PC-3 (cell line): ENCODE measurements around the gene CELF1. TPM values are rescaled to one million over a fixed set of nuclear protein-coding genes. Genes with fewer than 3 reads are reported as not detected.

Experiments
- ATAC-seq: fragments of 200-7000 bp; cut with Tn5 transposase; 2 replicates; pipeline ENCODE4 v1.9.1; 2020; ENCODE audit warnings: mild to moderate bottlenecking, moderate library complexity
- BruUV-seq: library from RNA; stranded (reverse); fragments of 400-500 nt; replicated peaks from 2 replicates; lab custom pipeline; 2021; lab: Mats Ljungman, UMichigan
- CTCF ChIA-PET: fragments of 300-600 bp; sonication (Branson Sonifier 250); formaldehyde crosslinking; loops from one replicate; lab custom pipeline; 2022; ENCODE audit warnings: antibody characterized with exemption; lab: Charles Lee
- POLR2A ChIA-PET: fragments of 300-600 bp; sonication (Branson Sonifier 250); formaldehyde crosslinking; loops from one replicate; lab custom pipeline; 2022; ENCODE audit warnings: antibody characterized with exemption; ENCODE audit not compliant: unreplicated experiment; lab: Charles Lee
- DNase-seq: peaks from one replicate; pipeline ENCODE4 v3.0.0-alpha.2; 2015
- H2AFZ ChIP-seq: fragments of 300-600 bp; sonication (generic); 2 replicates; pipeline ENCODE4 v1.6.0; 2016; ENCODE audit warnings: antibody characterized with exemption, low read length
- H3F3A ChIP-seq: fragments of 300-600 bp; sonication (generic); one replicate; pipeline ENCODE4 v1.6.0; 2017; ENCODE audit warnings: antibody characterized with exemption, low read length, control low read depth, mild to moderate bottlenecking; ENCODE audit not compliant: unreplicated experiment
- H3K27ac ChIP-seq: fragments of 300-600 bp; sonication (generic); 2 replicates; pipeline ENCODE4 v1.5.1; 2016; ENCODE audit warnings: mild to moderate bottlenecking, low read length
- H3K27me3 ChIP-seq: fragments of 300-600 bp; sonication (generic); 2 replicates; pipeline ENCODE4 v1.6.1; 2016; ENCODE audit warnings: low read length, mixed read lengths
- H3K36me3 ChIP-seq: fragments of 300-600 bp; sonication (generic); 2 replicates; pipeline ENCODE4 v1.6.1; 2016; ENCODE audit warnings: low read depth, mixed run types, low read length, mixed read lengths
- H3K4me1 ChIP-seq: fragments of 300-600 bp; sonication (generic); 2 replicates; pipeline ENCODE4 v1.5.1; 2016; ENCODE audit warnings: low read length; ENCODE audit not compliant: insufficient read depth
- H3K4me2 ChIP-seq: fragments of 300-600 bp; sonication (generic); 2 replicates; pipeline ENCODE4 v1.6.0; 2016; ENCODE audit warnings: low read length
- H3K4me3 ChIP-seq: fragments of 300-600 bp; sonication (generic); 2 replicates; pipeline ENCODE4 v1.5.1; 2016; ENCODE audit warnings: mild to moderate bottlenecking, low read length, mixed read lengths
- H3K79me2 ChIP-seq: fragments of 300-600 bp; sonication (generic); 2 replicates; pipeline ENCODE4 v1.6.1; 2017; ENCODE audit warnings: low read length, mixed read lengths
- H3K9ac ChIP-seq: fragments of 300-600 bp; sonication (generic); 2 replicates; pipeline ENCODE4 v1.6.0; 2016; ENCODE audit warnings: mild to moderate bottlenecking, low read length
- H3K9me2 ChIP-seq: fragments of 300-600 bp; sonication (generic); replicated peaks from 2 replicates; pipeline ENCODE4 v1.6.1; 2016; ENCODE audit warnings: mixed run types, low read length, mixed read lengths
- H3K9me3 ChIP-seq: fragments of 300-600 bp; sonication (generic); 2 replicates; pipeline ENCODE4 v1.6.1; 2016; ENCODE audit warnings: low read length, mixed read lengths
- H4K20me1 ChIP-seq: fragments of 300-600 bp; sonication (generic); 2 replicates; pipeline ENCODE4 v1.6.1; 2016; ENCODE audit warnings: low read length, mixed read lengths
- EZH2 ChIP-seq: fragments of 300-600 bp; sonication (generic); IDR thresholded peaks from one replicate; pipeline ENCODE4 v1.6.1; 2017; ENCODE audit warnings: antibody characterized with exemption, mild to moderate bottlenecking, low read length; ENCODE audit not compliant: unreplicated experiment
- EZH2phosphoT487 ChIP-seq: fragments of 300-600 bp; sonication (generic); IDR thresholded peaks from 2 replicates; pipeline ENCODE4 v1.6.1; 2018; ENCODE audit warnings: mild to moderate bottlenecking, antibody characterized with exemption, low read length, borderline replicate concordance
- intact Hi-C: fragments of 100-400 bp; cut with micrococcal nuclease; formaldehyde crosslinking; loops from 2 replicates; pipeline ENCODE4 v1.9.0; 2023
- total RNA-seq: library from RNA; depleted of rRNA; stranded (reverse); fragments of >200 nt; gene quantifications from 2 replicates; pipeline ENCODE4 v1.2.3, GENCODE V29; 2014
- TF ChIP-seq, protein P1 (sequence below): fragments of 300-600 bp; sonication (generic); conservative IDR thresholded peaks from 2 replicates; pipeline ENCODE4 v1.5.1; 2017; ENCODE audit warnings: antibody characterized with exemption, low read depth, mild to moderate bottlenecking, low read length

CELF1 gene
- total RNA-seq, 1 experiment from 2014 or later: 80.1 TPM

DNA sequence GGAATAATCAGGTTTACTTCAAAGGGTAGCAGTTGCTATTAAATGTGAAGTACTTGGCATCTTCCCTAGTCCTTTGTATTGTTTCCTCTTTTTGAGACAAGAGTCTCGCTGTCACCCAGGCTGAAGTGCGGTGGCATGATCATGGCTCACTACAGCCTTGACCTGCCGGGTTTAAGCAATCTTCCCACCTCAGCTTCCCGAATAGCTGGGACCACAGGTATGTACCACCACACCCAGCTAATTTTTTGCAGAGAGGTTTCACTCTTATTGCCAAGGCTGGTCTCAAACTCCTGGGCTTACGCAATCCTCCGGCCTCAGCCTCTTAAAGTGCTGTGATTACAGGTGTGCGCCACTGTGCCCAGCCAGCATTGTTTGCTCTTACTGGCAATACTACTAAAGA, 67.8 kb downstream of the CELF1 start:
- no peaks in the 10 kb centered on the region for H3F3A ChIP-seq
- no peaks in the 10 kb centered on the region for H3K9me2 ChIP-seq
- POLR2A ChIA-PET: no interaction called here
- intact Hi-C loops: no loop called here
- ATAC-seq (no peak), DNase-seq (no peak)
- no peak for TF ChIP-seq EZH2phosphoT487
- TF ChIP-seq, protein P1, sequence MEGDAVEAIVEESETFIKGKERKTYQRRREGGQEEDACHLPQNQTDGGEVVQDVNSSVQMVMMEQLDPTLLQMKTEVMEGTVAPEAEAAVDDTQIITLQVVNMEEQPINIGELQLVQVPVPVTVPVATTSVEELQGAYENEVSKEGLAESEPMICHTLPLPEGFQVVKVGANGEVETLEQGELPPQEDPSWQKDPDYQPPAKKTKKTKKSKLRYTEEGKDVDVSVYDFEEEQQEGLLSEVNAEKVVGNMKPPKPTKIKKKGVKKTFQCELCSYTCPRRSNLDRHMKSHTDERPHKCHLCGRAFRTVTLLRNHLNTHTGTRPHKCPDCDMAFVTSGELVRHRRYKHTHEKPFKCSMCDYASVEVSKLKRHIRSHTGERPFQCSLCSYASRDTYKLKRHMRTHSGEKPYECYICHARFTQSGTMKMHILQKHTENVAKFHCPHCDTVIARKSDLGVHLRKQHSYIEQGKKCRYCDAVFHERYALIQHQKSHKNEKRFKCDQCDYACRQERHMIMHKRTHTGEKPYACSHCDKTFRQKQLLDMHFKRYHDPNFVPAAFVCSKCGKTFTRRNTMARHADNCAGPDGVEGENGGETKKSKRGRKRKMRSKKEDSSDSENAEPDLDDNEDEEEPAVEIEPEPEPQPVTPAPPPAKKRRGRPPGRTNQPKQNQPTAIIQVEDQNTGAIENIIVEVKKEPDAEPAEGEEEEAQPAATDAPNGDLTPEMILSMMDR: no peak
- no peak for TF ChIP-seq EZH2
- H2AFZ ChIP-seq: no peak overlapping the region
- no peaks in the 10 kb centered on the region for H3K27me3 ChIP-seq
- no peak overlapping the region for H3K27ac ChIP-seq
- H3K4me1 ChIP-seq: no peaks in the 10 kb centered on the region
- no TSS peak for BruUV-seq
- no peak overlapping the region for H3K9ac ChIP-seq
- H3K79me2 ChIP-seq: no peaks in the 10 kb centered on the region
- H3K36me3 ChIP-seq: peaks cover 53% of the 10 kb centered on the region
- no peaks in the 10 kb centered on the region for H4K20me1 ChIP-seq
- H3K9me3 ChIP-seq: no peaks in the 10 kb centered on the region
- H3K4me3 ChIP-seq: no peak overlapping the region
- CTCF ChIA-PET: no interaction called here
- no peak overlapping the region for H3K4me2 ChIP-seq

DNA sequence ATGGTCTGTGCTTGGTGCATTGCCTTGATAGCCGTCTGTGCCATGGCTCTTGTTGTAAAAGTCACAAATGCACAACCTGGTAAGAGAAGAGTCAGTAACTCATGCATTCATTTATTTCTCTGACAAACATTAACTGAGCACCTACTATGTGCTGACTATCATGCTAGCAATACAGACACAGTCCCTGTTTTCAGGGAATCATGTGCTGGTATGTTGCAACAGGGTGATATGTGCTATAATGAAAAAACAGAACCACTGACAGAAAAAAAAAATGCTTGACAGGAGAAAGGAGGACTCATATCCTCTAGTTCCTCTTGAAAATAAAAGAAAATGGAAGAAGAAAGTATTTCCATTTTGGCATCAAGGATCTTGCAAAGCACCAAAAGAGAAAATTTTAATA, 69.5 kb downstream of the CELF1 start:
- POLR2A ChIA-PET: no interaction called here
- ATAC-seq: no peak

GRCh38 chr11:47480762-47481161, 72.2 kb downstream of the CELF1 start:
- Histone ChIP-seq H3K27me3 (no peaks in the 10 kb centered on the region), H2AFZ (no peak overlapping the region), H4K20me1 (0 out of 2 replicates have a peak, but pooled peaks cover 6% of the 10 kb centered on the region), H3F3A (no peaks in the 10 kb centered on the region), H3K27ac (no peak overlapping the region), H3K9me2 (no peaks in the 10 kb centered on the region), H3K79me2 (no peaks in the 10 kb centered on the region), H3K4me1 (peaks cover 23% of the 10 kb centered on the region), H3K9ac (no peak overlapping the region), H3K9me3 (no peaks in the 10 kb centered on the region), H3K36me3 (peaks cover 65% of the 10 kb centered on the region), H3K4me3 (no peak overlapping the region), H3K4me2 (no peak overlapping the region)
- no peak for ATAC-seq
- ChIA-PET CTCF (interaction anchor here (0.5 to 0.6 kb wide), 2 partner anchors 52 to 145 kb away, joined by 5 to 14 read pairs; no protein-coding TSS in a partner anchor), POLR2A (interaction anchor here (0.6 kb wide), 1 partner anchor 1634 kb away, joined by 4 read pairs; no protein-coding TSS in a partner anchor)
- TF ChIP-seq, protein P1: no peak
- TF ChIP-seq EZH2phosphoT487: no peak
- no peak for TF ChIP-seq EZH2
- no TSS peak for BruUV-seq
- intact Hi-C loops: no loop called here
- DNase-seq: no peak

More for the DNA sequence above, 69.5 kb downstream of the CELF1 start:
- H4K20me1 ChIP-seq: no peaks in the 10 kb centered on the region
- H3K4me3 ChIP-seq: no peak overlapping the region
- no peak for DNase-seq
- H2AFZ ChIP-seq: no peak overlapping the region
- H3K9me3 ChIP-seq: no peaks in the 10 kb centered on the region
- intact Hi-C loops: no loop called here
- peaks cover 62% of the 10 kb centered on the region for H3K36me3 ChIP-seq
- no peak overlapping the region for H3K27ac ChIP-seq
- no peaks in the 10 kb centered on the region for H3K79me2 ChIP-seq
- CTCF ChIA-PET: no interaction called here
- no TSS peak for BruUV-seq
- H3K4me1 ChIP-seq: peaks cover 4% of the 10 kb centered on the region
- no peaks in the 10 kb centered on the region for H3K9me2 ChIP-seq
- H3F3A ChIP-seq: no peaks in the 10 kb centered on the region
- H3K9ac ChIP-seq: no peak overlapping the region
- TF ChIP-seq EZH2phosphoT487: no peak
- TF ChIP-seq, protein P1: no peak
- TF ChIP-seq EZH2: no peak
- no peaks in the 10 kb centered on the region for H3K27me3 ChIP-seq
- no peak overlapping the region for H3K4me2 ChIP-seq
